GM18909 (cell line): ENCODE data around the gene QARS1.

Source experiments
- ATAC-seq: cut with Tn5 transposase; IDR thresholded peaks from one replicate; pipeline ENCODE4 v1.9.1; 2021; ENCODE audit warnings: mild to moderate bottlenecking; ENCODE audit not compliant: unreplicated experiment, poor library complexity

QARS1 gene

DNA sequence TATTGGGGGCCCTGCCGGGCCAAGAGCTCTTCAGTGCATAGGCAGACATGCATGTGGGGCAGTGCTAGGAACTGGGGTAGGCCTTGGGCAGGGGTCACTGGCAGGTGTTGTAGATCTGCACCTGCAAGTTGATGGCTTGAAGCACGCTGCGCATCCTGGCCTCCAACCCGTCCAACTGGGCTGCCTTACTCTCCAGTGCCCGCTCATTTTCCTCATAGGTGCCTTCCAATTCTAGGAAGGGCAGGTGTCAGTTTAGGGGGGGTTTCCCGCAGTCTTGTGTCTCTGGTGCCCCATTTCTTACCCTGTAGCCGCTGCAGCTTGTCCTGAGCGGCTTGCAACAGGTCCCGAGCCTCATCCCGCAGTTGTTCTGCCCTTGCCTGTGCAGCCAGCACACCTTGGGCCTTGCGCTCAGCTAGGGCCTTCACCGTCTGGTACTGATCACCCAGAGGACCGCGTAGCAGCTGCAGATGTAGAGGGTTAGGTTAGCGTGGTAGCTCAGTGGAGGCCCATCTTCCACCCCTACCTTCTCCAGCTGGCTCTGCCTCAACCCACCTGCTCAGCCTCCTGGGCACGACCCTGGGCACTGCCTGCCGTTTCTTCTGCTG is 16.7 kb upstream of the QARS1 start:
- ATAC-seq: no peak

DNA sequence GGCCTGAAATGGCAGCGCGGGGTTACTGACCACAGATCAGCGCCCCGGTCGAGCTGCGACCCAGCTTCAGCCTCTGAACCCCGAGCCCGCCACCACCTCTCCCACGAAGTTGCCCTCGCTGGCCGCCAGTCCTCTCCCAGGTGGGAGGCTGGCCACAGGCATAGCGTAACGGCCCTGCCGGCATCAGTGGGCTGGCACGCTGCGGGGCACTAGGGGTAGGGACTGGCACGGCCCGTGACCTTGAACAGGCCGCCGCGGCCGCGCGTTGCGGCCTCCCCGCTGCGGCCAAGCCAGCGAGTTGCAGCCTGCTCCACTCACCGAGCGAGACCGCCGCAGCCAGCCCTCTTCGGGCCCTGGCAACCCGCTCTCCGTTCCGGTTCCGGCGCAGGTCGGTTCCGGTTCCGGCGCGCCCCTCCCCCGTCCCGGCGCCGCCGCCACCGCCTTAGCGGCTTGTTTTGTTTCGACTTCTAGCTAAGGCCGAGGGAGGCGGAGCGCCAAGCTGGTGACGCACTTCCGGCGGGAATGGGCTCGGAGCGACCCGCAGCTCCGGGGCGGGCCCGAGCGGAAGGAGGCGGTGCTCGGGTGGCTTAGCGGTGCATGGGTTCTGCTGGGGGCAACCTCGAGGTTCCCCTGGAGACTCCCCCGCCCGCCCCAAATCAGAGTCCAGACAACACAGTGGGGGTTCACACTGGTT is 16.0 kb upstream of the QARS1 start, which contains the start of gene USP19:
USP19 (minus strand) TSS at position 386 of the 694 bp plus-strand sequence. CDS start 1,678 bp downstream, outside the sequence.
- ATAC-seq: peak; percentile 85

DNA sequence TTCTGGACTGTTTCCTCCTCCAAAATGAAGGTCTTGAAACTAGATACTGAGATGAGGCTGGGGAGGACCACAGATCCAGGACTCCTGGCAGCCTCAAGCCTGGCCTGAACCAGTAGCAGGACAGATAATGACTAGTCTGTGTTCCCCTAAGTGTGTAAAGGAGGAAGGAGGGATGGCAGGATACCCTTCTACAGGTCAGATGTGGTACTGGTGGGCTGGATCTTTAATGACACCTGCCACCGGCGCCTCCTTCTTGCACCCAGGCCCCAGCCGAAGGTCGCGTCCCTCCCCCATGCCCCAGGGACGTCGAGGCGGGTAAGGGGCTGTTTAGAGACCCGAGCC is 15.5 kb upstream of the QARS1 start:
- ATAC-seq: no peak

DNA sequence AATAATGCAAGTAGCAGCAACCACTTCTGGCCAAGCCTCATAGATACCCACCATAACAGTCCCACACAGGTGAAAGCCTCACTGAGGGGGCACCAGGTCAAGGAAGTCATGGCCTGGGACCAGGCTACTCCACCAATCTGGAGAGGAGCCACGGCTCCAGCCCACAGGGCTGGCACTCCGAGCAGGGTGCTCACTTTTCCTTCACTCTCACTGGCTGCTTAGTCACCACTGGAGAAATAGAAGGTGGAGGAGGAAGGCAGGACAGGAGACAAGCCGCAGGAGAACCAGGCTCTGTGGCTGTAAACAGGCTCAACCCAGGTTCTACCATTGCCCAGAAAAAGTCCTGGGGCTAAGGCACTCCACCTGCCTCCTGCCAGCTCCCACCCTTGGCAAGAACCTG is 14.9 kb upstream of the QARS1 start:
- ATAC-seq: no peak

DNA sequence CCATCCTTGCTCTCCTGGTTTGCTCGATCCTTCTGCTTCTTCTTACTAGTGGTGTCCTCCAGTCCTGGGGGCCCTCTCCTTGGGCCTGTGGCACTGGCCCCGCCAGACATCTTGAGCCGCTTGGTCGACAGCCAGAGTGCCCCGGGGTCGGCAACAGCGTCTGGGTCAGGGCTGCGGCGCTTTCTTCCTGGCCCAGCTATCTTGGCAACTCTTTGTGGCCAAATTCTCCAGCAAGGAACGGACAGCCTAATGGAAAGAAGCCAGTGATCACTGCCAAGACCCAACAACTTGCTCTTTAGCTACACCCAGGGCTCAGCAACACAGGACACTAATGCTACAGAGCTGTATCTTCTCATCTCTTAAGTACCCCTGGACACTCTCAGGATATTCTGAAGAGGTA is 14.5 kb upstream of the QARS1 start:
- ATAC-seq: no peak

DNA sequence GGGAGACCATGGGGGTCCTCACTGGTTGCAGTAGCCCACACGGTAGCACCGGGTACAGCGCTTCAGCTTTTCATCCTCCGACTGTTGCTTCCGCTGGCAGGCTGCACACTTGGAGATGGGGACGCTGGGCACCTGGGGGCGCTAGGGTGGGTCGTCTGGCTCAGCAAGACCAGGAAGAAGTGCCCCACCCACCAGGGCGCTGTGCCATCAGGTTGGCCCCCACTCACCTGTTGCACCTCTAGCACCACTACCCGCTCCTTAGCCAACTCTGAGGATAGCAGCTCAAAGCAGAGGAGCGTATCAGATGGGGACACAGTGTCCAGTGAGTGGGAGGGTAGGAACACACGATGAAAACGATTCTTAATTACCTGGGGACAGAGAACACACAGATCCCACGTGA is 7.7 kb upstream of the QARS1 start:
- ATAC-seq: no peak

DNA sequence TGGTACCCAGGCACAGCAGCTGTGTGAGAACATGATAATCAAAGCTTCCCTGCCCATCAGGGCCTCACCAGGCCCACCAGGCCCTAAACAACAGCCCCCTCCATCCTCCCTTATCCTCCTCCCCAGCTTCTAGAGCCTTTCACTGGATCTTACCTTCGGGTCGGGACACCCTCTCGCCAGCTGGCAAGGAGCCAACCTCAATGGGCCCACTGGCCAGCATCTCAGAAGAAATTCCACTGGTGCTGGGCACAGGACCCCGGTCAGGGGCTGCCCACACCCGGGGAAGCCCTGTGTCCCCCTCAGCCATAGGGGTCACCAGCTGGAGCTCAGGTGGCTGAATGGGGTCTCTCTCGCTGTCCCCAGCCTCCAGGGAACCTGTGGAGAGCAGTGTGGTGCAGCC is 6.8 kb upstream of the QARS1 start:
- no peak for ATAC-seq

DNA sequence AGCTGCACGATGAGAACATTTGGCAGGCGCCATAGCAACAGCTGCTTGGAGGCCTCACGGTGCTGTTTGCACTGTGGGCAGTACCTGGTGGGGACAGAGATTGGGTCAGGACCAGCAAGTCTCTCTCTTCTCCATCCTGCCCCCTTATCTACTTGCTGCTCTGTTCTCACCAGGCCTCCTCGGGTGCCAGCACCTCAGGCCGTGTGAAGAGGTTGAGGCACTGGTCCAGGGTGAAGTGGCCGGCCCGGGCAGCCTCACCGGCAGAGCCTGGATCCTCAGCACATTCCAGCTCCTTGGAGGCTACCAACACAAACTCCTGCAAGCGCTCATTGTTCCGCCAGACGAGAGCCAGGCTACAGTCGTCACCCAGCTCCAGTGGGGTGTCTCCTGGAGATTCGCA is 6.2 kb upstream of the QARS1 start:
- no peak for ATAC-seq

DNA sequence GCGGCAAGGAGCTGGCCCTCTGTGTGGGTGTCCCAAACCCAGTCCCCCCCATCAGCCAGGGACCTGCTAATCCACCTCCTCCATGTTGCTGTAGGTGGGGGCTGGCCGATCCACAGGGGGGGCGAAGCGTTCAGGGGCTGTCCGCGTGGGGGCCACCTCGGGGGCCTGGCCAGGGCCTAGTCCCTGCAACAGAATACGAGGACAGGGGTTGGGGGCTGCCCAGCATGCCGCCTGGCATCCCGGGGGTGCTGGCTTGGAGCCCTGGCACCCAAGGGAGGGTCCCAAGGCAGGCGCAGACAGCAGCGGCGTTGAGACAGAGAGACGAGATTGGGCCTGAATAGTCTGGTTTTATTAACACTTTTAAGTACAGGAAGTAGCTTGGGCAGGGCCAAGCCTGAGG is 3.8 kb upstream of the QARS1 start:
- ATAC-seq: no peak

DNA sequence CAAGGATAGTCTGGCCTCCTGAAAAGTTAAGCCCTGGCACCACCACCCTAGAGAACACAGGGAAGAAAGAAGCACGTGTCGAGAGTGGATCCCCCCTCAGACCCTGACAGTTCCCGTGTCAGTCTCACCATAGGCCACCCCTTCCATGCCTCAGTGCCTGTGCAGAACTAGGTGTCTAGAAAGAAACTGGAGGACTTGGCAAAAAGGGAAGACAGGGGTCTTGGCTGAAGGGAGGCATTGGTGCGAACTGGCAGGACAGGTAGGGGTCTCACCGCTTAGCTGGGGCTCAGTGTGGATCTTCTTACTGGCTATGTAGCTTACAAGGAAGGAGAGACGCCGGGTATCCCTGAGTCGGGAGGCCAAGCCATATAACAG is 518 bp downstream of the QARS1 start:
- ATAC-seq: no peak

DNA sequence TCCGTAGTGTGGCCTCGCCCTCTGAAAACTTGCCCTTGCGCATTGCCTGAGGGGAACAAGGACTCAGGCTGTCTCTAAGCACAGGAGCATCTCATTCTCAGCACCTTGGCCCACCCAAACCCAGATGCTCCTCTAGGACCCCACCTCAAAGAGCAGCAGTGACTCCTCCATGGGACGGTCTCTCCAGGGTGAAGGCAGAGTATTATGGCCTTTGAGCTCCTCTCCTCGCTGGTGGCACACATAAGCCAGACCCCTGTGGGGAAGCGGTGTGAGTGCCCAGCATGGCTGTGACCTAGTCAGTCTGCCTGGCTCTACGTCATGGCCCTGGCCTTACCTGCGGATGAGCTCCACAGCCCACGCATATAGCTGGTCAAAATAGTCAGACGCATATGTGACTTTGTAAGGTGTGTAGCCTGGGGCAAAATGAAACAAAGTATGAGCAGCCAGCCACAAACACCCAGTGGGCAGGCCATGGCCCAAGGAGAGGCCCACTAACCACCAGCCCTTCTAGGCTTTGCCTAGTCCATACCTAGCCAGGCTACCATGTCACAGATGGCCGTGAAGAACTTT is 4.4 kb downstream of the QARS1 start:
- ATAC-seq: no peak

DNA sequence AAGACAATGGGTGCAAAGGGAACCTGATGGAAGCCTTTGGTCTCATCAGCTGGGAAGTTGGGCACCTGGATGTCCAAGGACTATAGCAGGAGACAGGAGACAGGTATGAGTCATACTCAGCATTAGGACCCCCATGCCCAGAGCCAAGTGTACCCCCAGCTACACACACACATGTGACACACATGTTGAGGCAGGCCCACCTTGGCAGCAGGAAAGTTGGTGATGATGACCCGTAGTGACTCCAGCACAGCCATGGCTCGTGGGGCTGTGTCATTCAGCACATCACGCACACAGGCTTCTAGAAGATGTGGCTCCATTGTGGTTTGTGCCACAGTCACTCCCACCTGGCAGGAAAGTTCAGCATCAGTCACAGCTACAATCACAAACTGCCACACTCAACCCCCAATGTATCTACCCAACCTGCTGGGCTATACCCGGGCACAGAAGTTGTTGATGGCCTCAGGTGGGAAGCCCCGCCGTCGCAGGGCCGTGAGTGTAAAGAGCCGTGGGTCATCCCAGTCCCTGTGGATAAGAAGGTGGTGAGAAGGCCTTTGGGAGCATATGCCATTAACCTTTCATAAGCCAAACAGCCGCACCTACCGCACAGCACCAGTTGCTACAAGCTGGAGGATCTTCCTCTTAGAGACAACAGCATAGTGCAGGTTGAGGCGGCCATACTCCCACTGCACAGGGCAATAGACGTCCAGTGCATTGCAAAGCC is 5.5 kb downstream of the QARS1 start:
- ATAC-seq: no peak

DNA sequence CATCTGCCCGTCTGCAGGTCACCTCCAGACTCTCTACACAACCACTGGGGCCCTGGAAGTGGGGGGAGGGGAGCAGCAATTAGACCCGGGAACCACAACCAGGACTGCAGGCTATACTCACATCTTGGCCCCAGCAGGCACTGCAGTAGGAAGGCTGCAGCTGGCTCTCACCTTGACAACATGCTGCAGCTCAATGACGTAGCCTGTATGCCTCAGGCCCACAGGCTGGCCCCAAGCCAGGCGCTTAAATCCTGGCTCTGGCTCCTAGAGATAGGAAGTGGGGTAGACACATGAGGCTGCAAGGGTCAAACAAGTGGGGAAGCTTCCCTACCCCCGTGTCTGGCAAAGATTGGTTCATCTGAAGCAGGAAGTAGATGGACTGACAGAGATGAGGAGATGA is 6.1 kb downstream of the QARS1 start:
- no peak for ATAC-seq

DNA sequence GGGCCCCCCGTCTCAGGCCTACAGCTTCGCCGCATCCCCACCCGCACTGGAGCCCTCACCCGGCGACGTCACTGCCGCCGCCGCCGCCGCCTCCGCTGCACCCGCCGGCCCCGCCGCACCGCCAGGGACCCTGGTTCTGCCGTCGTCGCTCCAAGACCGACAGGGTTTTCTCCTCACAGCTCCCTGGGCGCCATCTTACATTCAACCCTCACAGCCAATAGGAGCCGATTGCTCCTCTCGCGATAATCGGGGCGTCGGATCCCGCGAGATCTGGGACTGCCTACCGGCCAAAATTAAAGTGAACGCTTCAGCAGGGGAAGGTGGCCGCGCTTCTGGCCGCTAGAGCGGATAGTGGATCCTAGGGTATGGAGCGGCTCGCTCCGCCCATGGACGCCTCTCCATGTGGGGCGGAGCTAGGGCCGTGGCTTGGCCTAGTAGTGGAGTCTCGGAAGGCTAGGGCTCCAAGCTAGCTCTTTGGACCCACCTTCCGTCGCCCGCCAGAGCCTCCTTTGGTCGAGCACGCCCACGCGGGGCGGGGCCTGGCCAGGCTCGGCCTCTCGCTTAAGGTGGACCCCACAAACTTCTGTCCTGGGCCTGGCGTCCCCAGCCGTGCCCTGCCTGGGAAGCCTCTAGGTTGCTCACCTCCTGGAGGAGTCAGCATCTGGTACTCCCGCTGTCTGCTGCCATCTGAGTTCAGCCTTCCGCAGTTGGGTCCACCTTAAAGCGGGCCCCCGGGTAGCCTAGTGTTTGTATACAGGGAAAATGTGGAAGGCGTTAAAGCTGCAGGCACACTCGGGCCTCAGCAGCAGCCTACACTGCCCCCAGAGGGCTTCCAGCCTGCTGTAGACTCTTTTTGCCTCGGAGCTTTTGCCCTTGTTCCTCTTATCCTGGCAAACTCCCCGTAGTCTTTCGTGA is 10.4 kb downstream of the QARS1 start, which contains the start of gene QRICH1:
QRICH1 (minus strand) TSS at position 219 of the 915 bp plus-strand sequence. CDS start 17,054 bp downstream, outside the sequence.
- ATAC-seq: peak; percentile 79

DNA sequence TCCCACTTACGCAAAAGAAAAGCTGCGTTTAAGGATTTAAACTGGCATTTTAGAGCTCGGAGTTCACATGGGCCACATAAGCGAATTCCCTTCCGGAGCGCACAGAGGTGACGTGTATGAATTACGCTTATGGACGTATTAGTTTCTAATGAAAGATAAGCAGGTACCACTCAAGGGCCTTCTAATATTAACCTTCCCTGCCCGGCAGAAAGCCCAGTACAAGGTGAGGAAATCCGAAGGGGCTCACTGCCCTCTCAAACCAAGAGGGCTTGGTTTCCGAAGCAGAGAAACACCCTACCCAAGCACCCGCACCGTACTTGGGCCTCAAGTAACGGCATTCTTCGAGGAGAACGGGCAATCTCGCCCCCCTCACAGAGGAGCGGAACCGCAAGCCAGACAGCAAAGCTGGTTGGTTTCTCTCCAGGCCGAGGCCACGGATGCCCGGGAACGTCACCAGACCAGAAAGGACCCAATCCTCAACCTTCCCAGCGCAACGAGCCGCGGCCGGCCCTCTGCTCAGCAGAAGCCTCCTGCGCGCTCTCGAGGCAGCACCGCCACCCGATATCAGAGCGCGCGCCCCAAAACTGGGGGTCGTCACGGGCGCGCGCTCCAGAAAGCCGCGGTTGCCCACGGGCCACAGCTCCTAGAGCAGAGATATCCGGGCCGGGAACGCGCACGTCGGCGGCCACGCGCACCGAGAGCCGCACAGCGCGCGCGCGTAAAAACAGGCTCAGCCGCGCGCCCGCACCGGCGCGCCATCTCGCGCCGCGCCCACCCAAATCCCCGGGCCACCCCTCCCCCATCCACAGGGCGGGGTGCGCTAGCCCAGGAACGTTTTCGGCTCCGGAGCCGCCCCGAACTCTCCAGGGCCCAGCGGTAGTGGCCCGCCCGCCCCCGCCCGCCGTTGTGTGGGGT is 11.4 kb downstream of the QARS1 start:
- ATAC-seq: peak; percentile 41

DNA sequence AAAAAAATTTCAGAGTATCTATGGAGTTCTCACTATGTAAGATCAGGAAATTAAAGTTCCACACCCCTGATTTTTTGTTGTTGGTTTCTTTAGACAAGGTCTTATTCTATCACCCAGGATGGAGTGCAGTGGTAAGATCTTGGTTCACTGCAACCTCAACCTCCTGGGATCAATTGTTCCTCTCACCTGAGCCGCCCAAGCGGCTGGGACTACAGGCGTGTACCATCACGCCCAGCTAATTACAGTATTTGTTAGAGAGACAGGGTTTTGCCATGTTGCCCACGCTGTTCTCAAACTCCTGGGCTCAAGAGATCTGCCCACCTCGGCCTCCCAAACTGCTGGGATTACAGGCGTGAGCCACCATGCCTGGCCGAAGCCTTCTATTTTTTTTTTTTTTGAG is 23.1 kb downstream of the QARS1 start:
- no peak for ATAC-seq

DNA sequence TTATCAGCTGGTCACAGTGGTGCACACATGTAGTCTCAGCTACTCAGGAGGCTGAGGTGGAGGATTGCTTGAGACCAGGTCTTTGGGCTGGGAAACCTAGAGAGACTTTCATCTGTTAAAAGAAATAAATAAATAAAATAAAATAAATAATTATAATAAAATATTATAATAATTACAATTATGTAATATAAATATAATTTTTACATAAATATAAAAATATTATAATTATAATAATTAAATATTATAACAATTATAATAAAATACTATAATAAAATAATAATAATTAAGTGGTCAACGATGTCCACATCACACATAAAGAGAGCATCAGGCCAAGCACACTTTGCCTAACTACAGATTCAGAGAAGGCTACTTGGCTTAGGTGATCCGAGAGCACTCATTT is 25.3 kb downstream of the QARS1 start:
- no peak for ATAC-seq

DNA sequence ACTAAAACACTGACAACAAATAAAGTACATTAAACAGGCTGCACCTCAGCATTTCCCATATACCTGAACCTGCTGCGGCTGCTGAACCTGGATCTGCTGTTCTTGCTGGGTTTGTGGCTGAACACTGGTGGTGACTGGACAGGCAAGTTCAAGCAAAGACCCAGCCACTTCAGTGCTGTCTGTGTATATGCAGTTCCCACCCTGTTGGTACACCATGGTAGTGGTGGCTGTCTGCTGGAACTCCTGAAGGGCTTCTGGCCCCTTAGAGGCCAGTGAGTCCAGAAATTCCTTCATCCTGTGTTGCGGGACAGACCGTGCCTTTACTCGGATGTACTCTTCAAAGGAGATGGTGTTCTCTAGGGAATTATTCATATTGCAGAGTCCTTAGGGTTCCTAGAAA is 27.9 kb downstream of the QARS1 start:
- ATAC-seq: no peak

DNA sequence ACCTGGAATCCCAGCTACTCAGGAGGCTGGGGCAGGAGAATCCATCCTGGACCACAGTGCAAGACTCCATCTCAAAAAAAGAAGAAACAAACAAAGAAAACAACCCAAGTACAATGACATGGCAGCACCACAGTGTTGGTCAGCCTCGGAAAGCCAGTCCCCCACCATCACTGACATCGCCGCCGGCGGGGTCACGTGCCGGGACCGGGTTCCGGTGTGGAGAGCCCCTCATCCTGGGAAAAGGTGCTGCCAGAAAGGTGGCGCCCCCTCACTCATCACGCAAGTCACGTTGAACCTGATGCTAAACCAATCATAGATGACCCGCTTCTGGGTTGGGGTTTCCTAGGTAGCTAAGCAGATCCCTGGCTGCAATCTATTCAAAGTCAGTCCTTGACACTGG is 28.4 kb downstream of the QARS1 start:
- no peak for ATAC-seq
